ENCODE data around the gene TSPYL1.

TSPYL1 gene

DNA sequence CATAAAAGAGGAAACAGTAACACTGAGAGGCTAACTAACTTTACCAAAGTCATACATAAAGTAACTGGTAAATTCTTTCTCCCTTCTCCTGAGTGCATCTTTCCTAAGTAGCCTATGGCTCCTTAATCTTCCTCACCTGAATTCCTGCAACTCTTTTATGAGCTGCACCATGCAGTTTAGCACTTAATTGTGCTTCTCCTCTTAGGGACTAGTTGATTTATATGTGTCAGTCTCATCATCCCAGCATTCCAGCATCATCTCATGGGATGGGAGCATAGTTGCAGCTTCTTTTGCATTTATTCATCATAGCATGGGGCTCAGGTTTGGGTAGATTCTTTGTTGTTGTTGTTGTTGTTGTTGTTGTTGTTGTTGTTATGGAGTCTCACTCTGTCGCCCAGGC, 3.5 kb upstream of the TSPYL1 start:
- FAIRE-seq (no peak), DNase-seq (ENCODE audit: insufficient read length, low spot score) (no peak)
- TF ChIP-seq POLR2A (IDR thresholded peaks at IDR 0.05; ENCODE audit: low read depth, low read length) = no peak

DNA sequence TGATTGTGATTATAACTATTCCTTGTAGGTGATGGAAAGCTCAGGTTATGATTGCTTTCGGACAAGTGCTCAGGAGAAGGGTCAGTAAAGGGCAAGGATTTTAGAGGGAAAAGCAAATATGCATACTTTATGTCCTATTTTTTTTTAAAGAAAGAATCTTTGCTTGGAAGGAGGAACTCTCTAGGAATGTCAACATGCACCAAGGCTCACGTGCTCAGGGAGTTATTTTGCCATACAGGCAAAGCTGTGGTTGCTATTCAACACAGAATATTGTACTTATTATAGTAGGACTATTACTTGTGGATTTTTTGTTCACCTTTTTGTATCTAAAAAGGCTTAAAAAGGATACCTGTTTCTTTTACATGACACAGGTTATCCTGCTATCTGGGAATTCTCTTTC, 3.0 kb upstream of the TSPYL1 start:
- FAIRE-seq = no peak
- no peak for DNase-seq (ENCODE audit: insufficient read length, low spot score)
- TF ChIP-seq POLR2A (IDR thresholded peaks at IDR 0.05; ENCODE audit: low read depth, low read length) = no peak

DNA sequence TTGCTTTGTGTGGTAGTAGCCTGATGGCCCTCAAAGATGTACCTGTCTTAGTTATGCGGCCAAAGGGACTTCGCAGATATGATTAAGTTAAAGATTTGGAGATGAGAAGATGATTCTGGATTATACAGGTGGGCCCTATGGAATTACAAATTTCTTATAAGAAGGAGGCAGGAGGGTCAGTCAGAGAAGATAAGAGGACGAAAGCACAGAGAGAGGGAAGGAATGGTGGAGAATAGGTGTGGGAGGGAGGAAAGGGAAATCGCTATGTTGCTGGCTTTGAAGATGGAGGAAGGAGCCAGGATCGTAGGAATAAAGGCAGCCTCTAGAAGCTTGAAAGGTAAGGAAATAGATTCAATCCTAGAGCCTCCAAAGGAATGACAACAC, 1.2 kb upstream of the TSPYL1 start:
- DNase-seq (ENCODE audit: insufficient read length, low spot score) (no peak), FAIRE-seq (no peak)
- no peak for TF ChIP-seq POLR2A (IDR thresholded peaks at IDR 0.05; ENCODE audit: low read depth, low read length)

DNA sequence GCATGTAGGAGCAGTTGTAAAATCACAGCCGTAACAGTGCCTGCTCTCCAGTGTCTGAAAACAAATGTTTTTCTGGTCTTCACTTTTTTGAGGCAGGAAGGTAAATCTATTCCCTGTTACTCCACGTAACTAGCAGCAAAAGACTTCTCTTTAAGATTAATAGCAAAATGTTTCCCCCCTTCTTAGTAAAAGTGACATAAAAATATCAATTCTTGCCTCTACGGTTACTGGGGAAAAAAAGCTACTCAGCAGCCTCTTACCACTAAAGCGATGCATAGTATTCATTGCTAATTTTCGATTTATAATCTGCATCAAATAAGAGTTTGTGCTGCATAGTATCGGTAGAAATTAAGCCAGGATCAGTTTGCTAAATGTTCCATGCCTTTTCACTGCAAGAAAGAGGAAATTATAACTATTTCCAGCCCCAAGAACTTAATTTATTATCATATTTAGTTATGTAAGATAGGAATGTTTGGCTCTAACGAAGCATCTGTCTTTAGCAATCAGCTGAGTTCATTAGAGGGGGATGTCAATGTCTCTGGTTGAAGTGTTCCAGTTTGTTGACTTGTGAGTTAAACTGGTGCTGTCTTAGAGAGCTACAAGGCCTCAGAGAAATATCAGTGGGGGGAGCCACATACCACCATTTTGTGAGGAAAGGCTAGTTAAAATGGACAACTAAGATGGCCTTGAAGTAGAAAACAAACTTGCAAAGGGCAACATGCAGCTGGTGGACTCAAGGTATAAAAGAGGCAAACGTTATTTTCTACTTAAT, 617 bp upstream of the TSPYL1 start:
- DNase-seq (ENCODE audit: insufficient read length, low spot score) (no peak), FAIRE-seq (no peak)
- no peak for TF ChIP-seq POLR2A (IDR thresholded peaks at IDR 0.05; ENCODE audit: low read depth, low read length)

DNA sequence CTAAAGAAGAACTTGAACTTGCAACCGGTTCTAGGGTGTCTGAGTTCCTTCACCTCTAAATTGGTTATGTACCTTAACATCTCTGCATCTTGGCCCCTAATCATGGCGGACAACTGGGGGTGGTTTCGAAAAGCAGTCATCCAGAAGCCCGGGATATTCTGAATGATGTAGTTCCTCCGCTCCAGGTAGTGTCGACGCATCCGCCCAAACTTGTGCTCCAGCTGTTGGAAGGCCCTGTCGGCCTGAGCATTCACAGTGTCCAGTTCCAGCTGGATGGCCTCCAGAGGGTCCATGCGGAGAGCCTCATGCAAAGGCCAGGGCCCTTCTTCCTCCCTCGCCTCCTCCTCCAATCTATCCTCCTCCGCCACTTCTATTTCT, 887 bp downstream of the TSPYL1 start:
- no peak for FAIRE-seq
- TF ChIP-seq POLR2A (IDR thresholded peaks at IDR 0.05; ENCODE audit: low read depth, low read length) = no peak
- no peak for DNase-seq (ENCODE audit: insufficient read length, low spot score)

DNA sequence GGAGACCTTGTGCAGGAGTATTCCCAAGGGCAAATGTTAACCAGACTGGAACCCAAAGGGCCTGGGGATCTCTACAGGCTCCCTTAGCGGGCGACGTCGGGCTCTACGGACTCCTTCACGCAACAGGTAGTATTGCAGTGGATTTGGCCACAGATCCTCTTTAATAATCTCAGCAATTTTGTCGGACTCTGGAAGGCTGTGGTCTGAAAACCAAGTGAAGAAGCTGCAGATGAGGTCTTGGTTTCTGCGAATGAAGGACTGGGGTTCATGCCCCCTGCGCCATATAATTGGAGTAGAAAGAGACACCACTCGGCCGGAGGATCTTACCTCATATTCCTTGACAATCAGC, 1.3 kb downstream of the TSPYL1 start:
- no peak for DNase-seq (ENCODE audit: insufficient read length, low spot score)
- TF ChIP-seq POLR2A (IDR thresholded peaks at IDR 0.05; ENCODE audit: low read depth, low read length) = no peak
- FAIRE-seq = no peak

DNA sequence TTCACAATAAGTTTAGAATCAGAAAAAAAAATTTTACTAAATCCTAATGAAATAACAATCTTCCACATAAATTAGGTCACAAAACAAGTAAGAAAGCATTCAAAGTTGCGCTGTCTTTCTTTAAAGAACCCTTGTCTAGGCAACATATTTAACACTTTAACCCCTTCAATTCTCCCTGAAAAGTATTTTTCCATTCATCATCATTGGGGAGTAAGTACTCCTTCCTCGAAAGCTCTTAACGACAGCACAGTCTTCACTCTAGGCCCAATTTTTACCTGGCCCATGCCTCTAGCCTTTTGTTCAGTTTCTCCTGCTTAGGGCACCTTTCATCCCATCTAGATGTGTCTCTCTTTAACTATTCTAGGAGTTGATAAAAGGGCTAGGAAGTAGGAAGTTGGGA, 2.6 kb downstream of the TSPYL1 start:
- no peak for TF ChIP-seq POLR2A (IDR thresholded peaks at IDR 0.05; ENCODE audit: low read depth, low read length)
- DNase-seq (ENCODE audit: insufficient read length, low spot score) (no peak), FAIRE-seq (no peak)

DNA sequence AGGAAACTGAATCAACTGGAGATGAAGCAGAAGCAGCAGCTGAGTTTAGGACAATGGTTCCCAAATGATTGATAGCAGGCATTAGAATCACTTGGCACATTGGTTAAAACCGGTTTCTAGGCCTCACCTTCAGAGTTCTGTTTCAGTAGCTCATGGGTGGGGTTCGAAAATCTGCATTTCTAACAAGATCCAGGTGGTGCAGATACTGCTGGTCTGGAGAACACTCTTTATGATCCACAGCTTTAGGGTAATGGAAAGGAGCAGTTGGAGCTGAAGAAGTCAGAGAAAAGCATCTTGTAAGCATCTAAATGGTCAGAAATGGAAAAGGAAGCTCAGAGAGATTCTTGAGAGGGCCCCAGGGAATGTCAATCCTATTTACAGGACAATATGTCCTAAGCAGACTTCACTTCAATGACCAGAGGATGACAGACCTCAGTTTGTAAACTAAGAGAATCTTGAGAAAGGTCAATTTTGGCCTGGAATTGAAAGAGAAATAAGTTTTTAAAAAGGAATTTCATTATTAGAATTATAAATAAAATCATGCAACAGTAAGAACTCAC, 8.5 kb downstream of the TSPYL1 start:
- no peak for FAIRE-seq
- no peak for DNase-seq (ENCODE audit: insufficient read length, low spot score)
- TF ChIP-seq POLR2A (IDR thresholded peaks at IDR 0.05; ENCODE audit: low read depth, low read length) = no peak

DNA sequence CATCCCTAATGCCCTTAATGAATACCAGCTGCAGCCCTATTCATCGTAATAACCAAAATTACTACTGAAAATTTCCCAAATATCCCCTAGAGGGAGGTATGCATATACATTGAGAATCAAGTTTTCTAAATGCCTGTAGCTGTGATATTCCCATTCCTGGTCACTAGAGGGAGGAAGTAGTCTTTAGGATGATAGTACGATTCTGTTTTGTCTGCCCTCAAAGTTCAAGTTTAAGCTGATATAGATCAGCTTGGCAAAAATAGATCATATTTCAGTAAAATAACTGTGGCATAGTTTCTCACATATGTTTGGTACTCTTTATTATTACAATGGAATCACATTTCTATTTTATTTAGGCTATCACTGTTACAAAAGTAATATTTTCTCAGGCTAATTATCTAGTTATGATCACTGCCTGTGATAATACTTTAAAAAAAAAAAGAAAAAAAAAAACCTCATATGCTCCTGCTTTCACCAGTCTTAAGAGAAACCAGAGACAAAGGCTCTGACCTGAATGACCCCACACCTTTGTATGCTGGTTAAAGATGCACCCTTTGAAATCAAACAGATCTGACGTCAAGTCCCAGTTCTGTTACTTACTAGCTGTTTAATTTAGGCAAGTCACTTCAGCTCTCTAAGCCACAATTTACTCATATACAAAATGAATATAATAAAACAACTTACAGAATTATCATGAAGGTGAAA, 11.0 kb downstream of the TSPYL1 start:
- DNase-seq (ENCODE audit: insufficient read length, low spot score) (no peak), FAIRE-seq (peak; percentile 78)
- TF ChIP-seq POLR2A (IDR thresholded peaks at IDR 0.05; ENCODE audit: low read depth, low read length) = no peak

DNA sequence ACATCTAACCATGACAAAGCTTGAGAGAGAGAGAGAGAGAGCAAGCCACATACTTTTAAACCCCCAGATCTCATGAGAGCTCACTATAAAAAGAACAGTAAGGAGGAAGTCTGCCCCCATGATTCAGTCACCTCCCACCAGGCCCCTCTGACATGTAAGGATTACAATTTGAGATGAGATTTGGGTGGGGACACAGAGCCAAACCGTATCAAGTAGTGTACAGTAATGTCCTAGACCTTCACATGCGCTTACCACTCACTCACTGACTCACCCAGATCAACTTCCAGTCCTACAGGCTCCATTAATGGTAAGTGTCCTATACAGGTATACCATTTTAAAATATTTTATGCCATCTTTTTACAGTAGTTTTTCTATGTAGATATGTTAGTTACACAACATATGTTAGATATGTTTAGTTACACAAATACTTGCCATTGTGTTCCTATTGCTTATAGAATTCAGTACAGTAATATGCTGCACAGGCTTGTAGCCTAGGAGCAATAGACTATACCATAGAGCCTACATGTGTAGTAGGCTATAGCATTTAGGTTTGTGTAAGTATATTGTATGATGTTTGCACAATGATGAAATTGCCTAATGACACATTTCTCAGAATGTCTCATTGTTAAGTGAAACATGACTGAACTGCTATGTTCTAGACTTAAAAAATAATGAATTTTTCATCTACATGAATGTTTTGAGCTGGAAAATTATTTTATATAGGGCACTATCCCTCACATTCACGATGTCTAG, 11.7 kb downstream of the TSPYL1 start:
- DNase-seq (ENCODE audit: insufficient read length, low spot score) (no peak), FAIRE-seq (no peak)
- TF ChIP-seq POLR2A (IDR thresholded peaks at IDR 0.05; ENCODE audit: low read depth, low read length) = no peak

DNA sequence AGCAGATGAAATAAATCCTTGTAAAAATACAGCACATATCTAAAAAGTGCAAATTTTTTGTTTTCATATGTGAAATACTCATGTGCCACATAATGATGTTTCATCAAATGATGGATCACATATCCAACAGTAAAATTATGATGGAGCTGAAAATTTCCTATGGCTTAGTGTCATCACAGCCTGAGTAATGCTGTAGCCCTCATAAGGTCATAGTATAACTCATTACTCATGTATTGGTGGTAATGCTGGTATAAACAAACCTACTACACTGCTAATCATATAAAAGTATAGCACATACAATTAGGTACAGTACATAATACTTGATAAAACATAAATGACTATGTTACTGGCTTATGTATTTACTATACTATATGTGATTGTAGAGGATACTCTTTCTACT, 12.9 kb downstream of the TSPYL1 start:
- TF ChIP-seq POLR2A (IDR thresholded peaks at IDR 0.05; ENCODE audit: low read depth, low read length) = no peak
- peak; percentile 75 for FAIRE-seq
- DNase-seq (ENCODE audit: insufficient read length, low spot score) = no peak

DNA sequence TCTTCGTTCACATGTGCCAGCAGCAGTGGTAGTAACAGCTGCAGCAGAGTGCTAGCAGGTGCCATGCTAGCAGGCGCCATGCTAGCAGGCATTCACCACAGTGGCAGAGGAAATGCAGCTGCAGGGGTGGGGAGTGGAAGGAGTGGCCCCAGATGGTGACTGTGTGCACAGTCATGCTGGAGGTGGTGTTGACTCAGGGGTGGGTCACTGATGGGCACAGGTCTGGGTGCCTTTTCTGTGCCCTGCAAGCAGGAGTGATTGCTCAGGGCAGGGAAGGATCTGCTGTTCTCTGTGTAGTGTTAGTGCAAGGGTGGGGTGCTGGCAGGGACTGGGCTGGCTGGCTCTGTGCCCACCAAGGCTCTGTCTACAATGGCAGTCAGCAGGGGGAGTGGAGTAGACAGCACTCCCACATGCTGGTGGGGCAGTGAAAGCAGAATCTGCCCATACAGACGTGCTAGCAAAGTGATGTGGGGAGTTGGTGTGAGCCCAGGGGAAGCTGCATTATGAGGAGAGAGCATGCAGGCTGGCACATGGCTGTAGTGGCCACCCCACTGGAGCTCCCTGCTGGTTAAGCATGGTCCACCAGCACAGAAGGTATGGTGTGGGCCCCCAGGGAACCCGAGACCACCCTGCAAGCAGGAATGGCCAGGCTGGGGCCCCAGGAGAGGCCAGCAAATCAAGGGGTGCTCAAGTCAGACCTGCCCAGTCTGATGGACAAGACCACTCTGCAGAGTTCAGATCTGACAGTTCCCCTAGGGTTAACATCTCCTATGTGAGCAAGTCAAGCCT, 14.5 kb downstream of the TSPYL1 start:
- TF ChIP-seq POLR2A (IDR thresholded peaks at IDR 0.05; ENCODE audit: low read depth, low read length) = no peak
- DNase-seq (ENCODE audit: insufficient read length, low spot score) = peak; percentile 27
- peak; percentile 97 for FAIRE-seq

DNA sequence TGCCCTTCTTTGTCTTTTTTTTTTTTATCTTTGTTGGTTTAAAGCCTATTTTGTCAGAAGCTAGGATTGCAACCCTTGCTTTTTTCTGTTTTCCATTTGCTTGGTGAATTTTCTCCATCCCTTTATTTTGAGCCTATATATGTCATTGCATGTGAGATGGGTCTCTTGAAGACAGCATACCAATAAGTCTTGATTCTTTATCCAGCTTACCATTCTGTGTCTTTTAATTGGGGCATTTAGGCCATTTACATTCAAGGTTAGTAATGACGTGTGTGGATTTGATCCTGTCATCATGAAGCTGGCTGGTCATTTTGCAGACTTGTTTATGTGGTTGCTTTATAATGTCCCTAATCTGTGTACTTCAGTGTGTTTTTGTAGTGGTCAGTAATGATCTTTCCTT, 16.4 kb downstream of the TSPYL1 start:
- no peak for TF ChIP-seq POLR2A (IDR thresholded peaks at IDR 0.05; ENCODE audit: low read depth, low read length)
- FAIRE-seq (no peak), DNase-seq (ENCODE audit: insufficient read length, low spot score) (no peak)

DNA sequence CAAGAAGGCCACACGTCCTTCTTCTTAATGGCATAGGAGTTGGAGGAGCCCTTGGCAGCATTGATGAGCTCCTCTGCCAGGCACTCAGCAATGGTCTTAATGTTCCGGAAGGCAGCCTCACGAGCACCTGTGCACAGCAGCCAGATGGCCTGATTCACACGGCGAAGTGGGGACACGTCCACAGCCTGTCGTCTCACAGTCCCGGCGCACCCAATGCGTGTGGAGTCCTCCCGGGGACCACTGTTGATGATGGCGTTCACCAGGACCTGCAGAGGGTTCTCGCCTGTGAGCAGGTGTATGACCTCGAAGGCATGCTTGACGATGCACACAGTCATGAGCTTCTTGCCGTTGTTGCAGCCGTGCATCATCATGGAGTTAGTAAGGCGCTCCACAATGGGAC, 21.2 kb downstream of the TSPYL1 start:
- FAIRE-seq (no peak), DNase-seq (ENCODE audit: insufficient read length, low spot score) (no peak)

More for the DNA sequence above, 21.2 kb downstream of the TSPYL1 start:
- TF ChIP-seq POLR2A (IDR thresholded peaks at IDR 0.05; ENCODE audit: low read depth, low read length) = no peak
